ENCODE results near the gene MAP2K5.

GRCh38 chr15:67508407-67508806, 34.1 kb upstream of the MAP2K5 start:
- TF ChIP-seq POLR2AphosphoS5 (IDR thresholded peaks at IDR 0.05) (no peak), POLR2A (IDR thresholded peaks at IDR 0.05) (no peak)
- TF ChIP-seq, protein P1, sequence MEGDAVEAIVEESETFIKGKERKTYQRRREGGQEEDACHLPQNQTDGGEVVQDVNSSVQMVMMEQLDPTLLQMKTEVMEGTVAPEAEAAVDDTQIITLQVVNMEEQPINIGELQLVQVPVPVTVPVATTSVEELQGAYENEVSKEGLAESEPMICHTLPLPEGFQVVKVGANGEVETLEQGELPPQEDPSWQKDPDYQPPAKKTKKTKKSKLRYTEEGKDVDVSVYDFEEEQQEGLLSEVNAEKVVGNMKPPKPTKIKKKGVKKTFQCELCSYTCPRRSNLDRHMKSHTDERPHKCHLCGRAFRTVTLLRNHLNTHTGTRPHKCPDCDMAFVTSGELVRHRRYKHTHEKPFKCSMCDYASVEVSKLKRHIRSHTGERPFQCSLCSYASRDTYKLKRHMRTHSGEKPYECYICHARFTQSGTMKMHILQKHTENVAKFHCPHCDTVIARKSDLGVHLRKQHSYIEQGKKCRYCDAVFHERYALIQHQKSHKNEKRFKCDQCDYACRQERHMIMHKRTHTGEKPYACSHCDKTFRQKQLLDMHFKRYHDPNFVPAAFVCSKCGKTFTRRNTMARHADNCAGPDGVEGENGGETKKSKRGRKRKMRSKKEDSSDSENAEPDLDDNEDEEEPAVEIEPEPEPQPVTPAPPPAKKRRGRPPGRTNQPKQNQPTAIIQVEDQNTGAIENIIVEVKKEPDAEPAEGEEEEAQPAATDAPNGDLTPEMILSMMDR (IDR thresholded peaks at IDR 0.05) = no peak
